K562 (cell line): ENCODE data around the gene PCGF6. TPM values are rescaled to one million over a fixed set of nuclear protein-coding genes. Genes with fewer than 3 reads are reported as not detected.

ENCODE experiments used
- CBFA2T2 ChIP-seq: fragments of 450-650 bp; conservative IDR thresholded peaks from 2 replicates; pipeline ENCODE4 v1.6.1; 2017; ENCODE audit warnings: mild to moderate bottlenecking
- EGR1 ChIP-seq: fragments of 450-650 bp; conservative IDR thresholded peaks from 2 replicates; pipeline ENCODE4 v1.6.1; 2017; ENCODE audit warnings: mild to moderate bottlenecking
- GATAD2A ChIP-seq: fragments of 450-650 bp; IDR thresholded peaks from 2 replicates; pipeline ENCODE4 v1.6.1; 2017
- MAZ ChIP-seq, 2 experiments: fragments of 450-650 bp in 1 of 2; sonication (generic) in 1 of 2; formaldehyde crosslinking; IDR thresholded peaks in 1 of 2; conservative IDR thresholded peaks in 1 of 2; 2 replicates each; pipeline versions ENCODE4 v1.4.0 to v1.5.0; 2020; ENCODE audit warnings: mild to moderate bottlenecking in 1 of 2, missing genetic modification reagents in 1 of 2
- TAF15 ChIP-seq: fragments of 200-400 bp; formaldehyde crosslinking; IDR thresholded peaks from 2 replicates; pipeline ENCODE4 v1.6.1; 2017; ENCODE audit warnings: mild to moderate bottlenecking, low read depth, low read length, moderate library complexity
- polyA plus RNA-seq, 8 experiments: library from polyadenylated mRNA; depleted of rRNA in 4 of 8; stranded (reverse) in 5 of 8; unstranded in 3 of 8; fragments of >200 nt; fragmentation: Nextera tagmentation in 2 of 8; fragmentation: Illumina TruSeq in 1 of 8; extraction: Ambion mirVana in 2 of 8; extraction: Trizol in 1 of 8; gene quantifications; 2 replicates each; pipeline versions ENCODE4 v1.2.1 to v1.2.3, GENCODE V29; 2011 to 2014; ENCODE audit warnings: inconsistent platforms in 1 of 8, missing spikeins in 1 of 8
- total RNA-seq, 7 experiments: library from RNA; depleted of rRNA in 6 of 7; stranded (reverse); fragments of >200 nt in 6 of 7; fragmentation: Illumina TruSeq in 2 of 7; extraction: Trizol in 2 of 7; gene quantifications; 2 replicates each; pipeline versions ENCODE4 v1.2.1 to v1.2.3, GENCODE V29; 2011 to 2021; ENCODE audit warnings: low replicate concordance in 1 of 7
- TF ChIP-seq, protein P1 (sequence below): fragments of 200-600 bp; sonication (generic); IDR thresholded peaks from one replicate; pipeline ENCODE4 v1.6.1; 2012; ENCODE audit warnings: mild to moderate bottlenecking, low read depth, low read length, inconsistent platforms
- TF ChIP-seq, protein P2 (sequence below): fragments of 250-450 bp; sonication (Bioruptor Pico); IDR thresholded peaks from 2 replicates; pipeline ENCODE4 v1.4.0; 2020; ENCODE audit warnings: mild to moderate bottlenecking
- TF ChIP-seq, protein P3 (sequence below): conservative IDR thresholded peaks from 2 replicates; pipeline ENCODE4 v1.6.1; 2011; ENCODE audit warnings: low read depth, mild to moderate bottlenecking, low read length; ENCODE audit not compliant: control insufficient read depth
- TF ChIP-seq, protein P4 (sequence below): fragments of 450-650 bp; IDR thresholded peaks from 2 replicates; pipeline ENCODE4 v1.6.1; 2017; ENCODE audit warnings: antibody characterized with exemption

The PCGF6 gene
- total and polyA plus RNA-seq, 9 of the 15 experiments (the other 6 are each of a cell fraction or from before 2014, with no cell fraction given), result 8.4 to 24.6 (median 20.6) TPM

DNA sequence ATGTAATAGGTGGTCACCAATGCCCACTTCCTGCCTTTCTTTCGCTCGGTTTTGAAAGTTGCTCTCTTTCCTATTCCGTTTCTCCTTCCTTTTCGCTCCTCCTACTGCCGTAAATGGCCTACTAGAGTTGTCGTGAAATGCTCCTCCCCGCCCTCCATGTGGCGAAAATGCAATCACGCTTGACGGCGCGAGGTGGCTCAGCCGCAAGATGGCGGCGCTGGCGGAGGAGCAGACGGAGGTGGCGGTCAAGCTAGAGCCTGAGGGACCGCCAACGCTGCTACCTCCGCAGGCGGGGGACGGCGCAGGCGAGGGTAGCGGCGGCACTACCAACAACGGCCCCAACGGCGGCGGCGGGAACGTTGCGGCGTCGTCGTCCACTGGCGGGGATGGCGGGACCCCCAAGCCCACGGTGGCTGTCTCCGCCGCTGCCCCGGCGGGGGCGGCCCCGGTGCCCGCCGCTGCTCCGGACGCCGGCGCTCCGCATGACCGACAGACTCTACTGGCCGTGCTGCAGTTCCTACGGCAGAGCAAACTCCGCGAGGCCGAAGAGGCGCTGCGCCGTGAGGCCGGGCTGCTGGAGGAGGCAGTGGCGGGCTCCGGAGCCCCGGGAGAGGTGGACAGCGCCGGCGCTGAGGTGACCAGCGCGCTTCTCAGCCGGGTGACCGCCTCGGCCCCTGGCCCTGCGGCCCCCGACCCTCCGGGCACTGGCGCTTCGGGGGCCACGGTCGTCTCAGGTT is 17.0 kb upstream of the PCGF6 start, which contains the start of gene TAF5 (continued):
- TF ChIP-seq, protein P1, sequence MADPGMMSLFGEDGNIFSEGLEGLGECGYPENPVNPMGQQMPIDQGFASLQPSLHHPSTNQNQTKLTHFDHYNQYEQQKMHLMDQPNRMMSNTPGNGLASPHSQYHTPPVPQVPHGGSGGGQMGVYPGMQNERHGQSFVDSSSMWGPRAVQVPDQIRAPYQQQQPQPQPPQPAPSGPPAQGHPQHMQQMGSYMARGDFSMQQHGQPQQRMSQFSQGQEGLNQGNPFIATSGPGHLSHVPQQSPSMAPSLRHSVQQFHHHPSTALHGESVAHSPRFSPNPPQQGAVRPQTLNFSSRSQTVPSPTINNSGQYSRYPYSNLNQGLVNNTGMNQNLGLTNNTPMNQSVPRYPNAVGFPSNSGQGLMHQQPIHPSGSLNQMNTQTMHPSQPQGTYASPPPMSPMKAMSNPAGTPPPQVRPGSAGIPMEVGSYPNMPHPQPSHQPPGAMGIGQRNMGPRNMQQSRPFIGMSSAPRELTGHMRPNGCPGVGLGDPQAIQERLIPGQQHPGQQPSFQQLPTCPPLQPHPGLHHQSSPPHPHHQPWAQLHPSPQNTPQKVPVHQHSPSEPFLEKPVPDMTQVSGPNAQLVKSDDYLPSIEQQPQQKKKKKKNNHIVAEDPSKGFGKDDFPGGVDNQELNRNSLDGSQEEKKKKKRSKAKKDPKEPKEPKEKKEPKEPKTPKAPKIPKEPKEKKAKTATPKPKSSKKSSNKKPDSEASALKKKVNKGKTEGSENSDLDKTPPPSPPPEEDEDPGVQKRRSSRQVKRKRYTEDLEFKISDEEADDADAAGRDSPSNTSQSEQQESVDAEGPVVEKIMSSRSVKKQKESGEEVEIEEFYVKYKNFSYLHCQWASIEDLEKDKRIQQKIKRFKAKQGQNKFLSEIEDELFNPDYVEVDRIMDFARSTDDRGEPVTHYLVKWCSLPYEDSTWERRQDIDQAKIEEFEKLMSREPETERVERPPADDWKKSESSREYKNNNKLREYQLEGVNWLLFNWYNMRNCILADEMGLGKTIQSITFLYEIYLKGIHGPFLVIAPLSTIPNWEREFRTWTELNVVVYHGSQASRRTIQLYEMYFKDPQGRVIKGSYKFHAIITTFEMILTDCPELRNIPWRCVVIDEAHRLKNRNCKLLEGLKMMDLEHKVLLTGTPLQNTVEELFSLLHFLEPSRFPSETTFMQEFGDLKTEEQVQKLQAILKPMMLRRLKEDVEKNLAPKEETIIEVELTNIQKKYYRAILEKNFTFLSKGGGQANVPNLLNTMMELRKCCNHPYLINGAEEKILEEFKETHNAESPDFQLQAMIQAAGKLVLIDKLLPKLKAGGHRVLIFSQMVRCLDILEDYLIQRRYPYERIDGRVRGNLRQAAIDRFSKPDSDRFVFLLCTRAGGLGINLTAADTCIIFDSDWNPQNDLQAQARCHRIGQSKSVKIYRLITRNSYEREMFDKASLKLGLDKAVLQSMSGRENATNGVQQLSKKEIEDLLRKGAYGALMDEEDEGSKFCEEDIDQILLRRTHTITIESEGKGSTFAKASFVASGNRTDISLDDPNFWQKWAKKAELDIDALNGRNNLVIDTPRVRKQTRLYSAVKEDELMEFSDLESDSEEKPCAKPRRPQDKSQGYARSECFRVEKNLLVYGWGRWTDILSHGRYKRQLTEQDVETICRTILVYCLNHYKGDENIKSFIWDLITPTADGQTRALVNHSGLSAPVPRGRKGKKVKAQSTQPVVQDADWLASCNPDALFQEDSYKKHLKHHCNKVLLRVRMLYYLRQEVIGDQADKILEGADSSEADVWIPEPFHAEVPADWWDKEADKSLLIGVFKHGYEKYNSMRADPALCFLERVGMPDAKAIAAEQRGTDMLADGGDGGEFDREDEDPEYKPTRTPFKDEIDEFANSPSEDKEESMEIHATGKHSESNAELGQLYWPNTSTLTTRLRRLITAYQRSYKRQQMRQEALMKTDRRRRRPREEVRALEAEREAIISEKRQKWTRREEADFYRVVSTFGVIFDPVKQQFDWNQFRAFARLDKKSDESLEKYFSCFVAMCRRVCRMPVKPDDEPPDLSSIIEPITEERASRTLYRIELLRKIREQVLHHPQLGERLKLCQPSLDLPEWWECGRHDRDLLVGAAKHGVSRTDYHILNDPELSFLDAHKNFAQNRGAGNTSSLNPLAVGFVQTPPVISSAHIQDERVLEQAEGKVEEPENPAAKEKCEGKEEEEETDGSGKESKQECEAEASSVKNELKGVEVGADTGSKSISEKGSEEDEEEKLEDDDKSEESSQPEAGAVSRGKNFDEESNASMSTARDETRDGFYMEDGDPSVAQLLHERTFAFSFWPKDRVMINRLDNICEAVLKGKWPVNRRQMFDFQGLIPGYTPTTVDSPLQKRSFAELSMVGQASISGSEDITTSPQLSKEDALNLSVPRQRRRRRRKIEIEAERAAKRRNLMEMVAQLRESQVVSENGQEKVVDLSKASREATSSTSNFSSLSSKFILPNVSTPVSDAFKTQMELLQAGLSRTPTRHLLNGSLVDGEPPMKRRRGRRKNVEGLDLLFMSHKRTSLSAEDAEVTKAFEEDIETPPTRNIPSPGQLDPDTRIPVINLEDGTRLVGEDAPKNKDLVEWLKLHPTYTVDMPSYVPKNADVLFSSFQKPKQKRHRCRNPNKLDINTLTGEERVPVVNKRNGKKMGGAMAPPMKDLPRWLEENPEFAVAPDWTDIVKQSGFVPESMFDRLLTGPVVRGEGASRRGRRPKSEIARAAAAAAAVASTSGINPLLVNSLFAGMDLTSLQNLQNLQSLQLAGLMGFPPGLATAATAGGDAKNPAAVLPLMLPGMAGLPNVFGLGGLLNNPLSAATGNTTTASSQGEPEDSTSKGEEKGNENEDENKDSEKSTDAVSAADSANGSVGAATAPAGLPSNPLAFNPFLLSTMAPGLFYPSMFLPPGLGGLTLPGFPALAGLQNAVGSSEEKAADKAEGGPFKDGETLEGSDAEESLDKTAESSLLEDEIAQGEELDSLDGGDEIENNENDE, result no peak
- TF ChIP-seq, protein P2, sequence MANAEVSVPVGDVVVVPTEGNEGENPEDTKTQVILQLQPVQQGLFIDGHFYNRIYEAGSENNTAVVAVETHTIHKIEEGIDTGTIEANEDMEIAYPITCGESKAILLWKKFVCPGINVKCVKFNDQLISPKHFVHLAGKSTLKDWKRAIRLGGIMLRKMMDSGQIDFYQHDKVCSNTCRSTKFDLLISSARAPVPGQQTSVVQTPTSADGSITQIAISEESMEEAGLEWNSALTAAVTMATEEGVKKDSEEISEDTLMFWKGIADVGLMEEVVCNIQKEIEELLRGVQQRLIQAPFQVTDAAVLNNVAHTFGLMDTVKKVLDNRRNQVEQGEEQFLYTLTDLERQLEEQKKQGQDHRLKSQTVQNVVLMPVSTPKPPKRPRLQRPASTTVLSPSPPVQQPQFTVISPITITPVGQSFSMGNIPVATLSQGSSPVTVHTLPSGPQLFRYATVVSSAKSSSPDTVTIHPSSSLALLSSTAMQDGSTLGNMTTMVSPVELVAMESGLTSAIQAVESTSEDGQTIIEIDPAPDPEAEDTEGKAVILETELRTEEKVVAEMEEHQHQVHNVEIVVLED (CRISPR knock-in tag), result no peak
- TF ChIP-seq EGR1, result peak; percentile 56
- peak; percentile 64 to 76; a peak in 3 of 4 replicates for TF ChIP-seq MAZ (CRISPR knock-in tag; conservative IDR thresholded peaks at IDR 0.05 in 1 of 2, IDR thresholded peaks at IDR 0.05 in 1 of 2)
- no peak for TF ChIP-seq TAF15
- TF ChIP-seq CBFA2T2, result no peak
- TF ChIP-seq, protein P3, sequence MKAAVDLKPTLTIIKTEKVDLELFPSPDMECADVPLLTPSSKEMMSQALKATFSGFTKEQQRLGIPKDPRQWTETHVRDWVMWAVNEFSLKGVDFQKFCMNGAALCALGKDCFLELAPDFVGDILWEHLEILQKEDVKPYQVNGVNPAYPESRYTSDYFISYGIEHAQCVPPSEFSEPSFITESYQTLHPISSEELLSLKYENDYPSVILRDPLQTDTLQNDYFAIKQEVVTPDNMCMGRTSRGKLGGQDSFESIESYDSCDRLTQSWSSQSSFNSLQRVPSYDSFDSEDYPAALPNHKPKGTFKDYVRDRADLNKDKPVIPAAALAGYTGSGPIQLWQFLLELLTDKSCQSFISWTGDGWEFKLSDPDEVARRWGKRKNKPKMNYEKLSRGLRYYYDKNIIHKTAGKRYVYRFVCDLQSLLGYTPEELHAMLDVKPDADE, result 0 out of 2 replicates have a peak, but pooled peaks have one; percentile 36
- TF ChIP-seq, protein P4, sequence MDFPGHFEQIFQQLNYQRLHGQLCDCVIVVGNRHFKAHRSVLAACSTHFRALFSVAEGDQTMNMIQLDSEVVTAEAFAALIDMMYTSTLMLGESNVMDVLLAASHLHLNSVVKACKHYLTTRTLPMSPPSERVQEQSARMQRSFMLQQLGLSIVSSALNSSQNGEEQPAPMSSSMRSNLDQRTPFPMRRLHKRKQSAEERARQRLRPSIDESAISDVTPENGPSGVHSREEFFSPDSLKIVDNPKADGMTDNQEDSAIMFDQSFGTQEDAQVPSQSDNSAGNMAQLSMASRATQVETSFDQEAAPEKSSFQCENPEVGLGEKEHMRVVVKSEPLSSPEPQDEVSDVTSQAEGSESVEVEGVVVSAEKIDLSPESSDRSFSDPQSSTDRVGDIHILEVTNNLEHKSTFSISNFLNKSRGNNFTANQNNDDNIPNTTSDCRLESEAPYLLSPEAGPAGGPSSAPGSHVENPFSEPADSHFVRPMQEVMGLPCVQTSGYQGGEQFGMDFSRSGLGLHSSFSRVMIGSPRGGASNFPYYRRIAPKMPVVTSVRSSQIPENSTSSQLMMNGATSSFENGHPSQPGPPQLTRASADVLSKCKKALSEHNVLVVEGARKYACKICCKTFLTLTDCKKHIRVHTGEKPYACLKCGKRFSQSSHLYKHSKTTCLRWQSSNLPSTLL, result no peak
- 0 out of 2 replicates have a peak, but pooled peaks have one; percentile 45 for TF ChIP-seq GATAD2A
